HFFc6 (cell line): Measurements from ENCODE around the gene DLAT. TPM values are rescaled to one million over a fixed set of nuclear protein-coding genes. Genes with fewer than 3 reads are reported as not detected.

Experiments
- DNase-seq: peaks from one replicate; pipeline ENCODE4 v3.0.0-alpha.2; 2018
- H3K27ac Mint-ChIP-seq: 2 replicates; pipeline ENCODE4 v1.8.0; 2020; ENCODE audit warnings: mild to moderate bottlenecking, mixed read lengths
- H3K27me3 Mint-ChIP-seq: 2 replicates; pipeline ENCODE4 v1.8.0; 2021; ENCODE audit warnings: mild to moderate bottlenecking, moderate library complexity, mixed read lengths; ENCODE audit not compliant: insufficient read depth
- H3K36me3 Mint-ChIP-seq: 2 replicates; pipeline ENCODE4 v1.8.0; 2021; ENCODE audit warnings: low read depth, mixed read lengths
- H3K4me1 Mint-ChIP-seq: 2 replicates; pipeline ENCODE4 v1.8.0; 2020; ENCODE audit warnings: low read depth, mixed read lengths
- H3K4me3 Mint-ChIP-seq: 2 replicates; pipeline ENCODE4 v1.8.0; 2020; ENCODE audit warnings: mild to moderate bottlenecking, moderate library complexity, mixed read lengths
- H3K9me3 Mint-ChIP-seq: 2 replicates; pipeline ENCODE4 v1.8.0; 2020; ENCODE audit warnings: mild to moderate bottlenecking, mixed read lengths
- CTCF ChIP-seq: fragments of 200-600 bp; sonication (generic); IDR thresholded peaks from 2 replicates; pipeline ENCODE4 v1.5.0; 2021; ENCODE audit warnings: antibody characterized with exemption, mild to moderate bottlenecking
- total RNA-seq, 6 experiments: library from RNA; stranded (reverse); fragmentation: NEBNext Ultra II Directional; extraction: Animal tissue kit (Norgen Biotek cat#: 25700); gene quantifications; 2 replicates in 1 of 6; 3 replicates in 5 of 6; pipeline ENCODE4 v1.2.3, GENCODE V29; 2021

The DLAT gene
- total RNA-seq, 6 experiments from 2014 or later = 35.9 to 44.2 (median 42.1) TPM

- DNase-seq = no peak
- peaks cover 4% of the 10 kb centered on the region for H3K36me3 Mint-ChIP-seq
- H3K9me3 Mint-ChIP-seq = no peaks in the 10 kb centered on the region
Measured at GRCh38 chr11:111983187-111983986, 41.8 kb upstream of the DLAT start.

GRCh38 chr11:111986589-111986988, 38.6 kb upstream of the DLAT start:
- Mint-ChIP-seq H3K27me3 (no peaks in the 10 kb centered on the region), H3K27ac (no peak overlapping the region), H3K36me3 (peaks cover 10% of the 10 kb centered on the region), H3K9me3 (no peaks in the 10 kb centered on the region), H3K4me1 (peaks cover 9% of the 10 kb centered on the region), H3K4me3 (no peak overlapping the region)
- DNase-seq = no peak
- TF ChIP-seq CTCF = no peak

More at GRCh38 chr11:111983187-111983986, 41.8 kb upstream of the DLAT start:
- TF ChIP-seq CTCF = no peak
- Mint-ChIP-seq H3K27ac (no peak overlapping the region), H3K4me1 (peaks cover 8% of the 10 kb centered on the region), H3K4me3 (no peak overlapping the region), H3K27me3 (no peaks in the 10 kb centered on the region)

- no peaks in the 10 kb centered on the region for H3K27me3 Mint-ChIP-seq
- peaks cover 8% of the 10 kb centered on the region; the same call in 1 of the 2 replicates for H3K36me3 Mint-ChIP-seq
- no peaks in the 10 kb centered on the region for H3K9me3 Mint-ChIP-seq
- H3K4me1 Mint-ChIP-seq = peaks cover 9% of the 10 kb centered on the region
- no peak overlapping the region for H3K4me3 Mint-ChIP-seq
- no peak for TF ChIP-seq CTCF
- no peak for DNase-seq
- H3K27ac Mint-ChIP-seq = no peak overlapping the region
Measured at GRCh38 chr11:111990381-111990780, 34.8 kb upstream of the DLAT start.

GRCh38 chr11:111992206-111992855, 32.9 kb upstream of the DLAT start:
- Mint-ChIP-seq H3K4me1 (peaks cover 9% of the 10 kb centered on the region), H3K27ac (no peak overlapping the region), H3K27me3 (no peaks in the 10 kb centered on the region), H3K9me3 (no peaks in the 10 kb centered on the region), H3K36me3 (peaks cover 8% of the 10 kb centered on the region; the same call in 1 of the 2 replicates), H3K4me3 (no peak overlapping the region)
- DNase-seq = no peak
- TF ChIP-seq CTCF = no peak

- no peak for DNase-seq
- H3K4me1 Mint-ChIP-seq = no peaks in the 10 kb centered on the region
- no peaks in the 10 kb centered on the region for H3K27me3 Mint-ChIP-seq
- no peak overlapping the region for H3K4me3 Mint-ChIP-seq
- H3K36me3 Mint-ChIP-seq = peaks cover 6% of the 10 kb centered on the region; the same call in 1 of the 2 replicates
- TF ChIP-seq CTCF = no peak
- H3K9me3 Mint-ChIP-seq = no peaks in the 10 kb centered on the region
- H3K27ac Mint-ChIP-seq = no peak overlapping the region
Measured at GRCh38 chr11:111996129-111996528, 29.1 kb upstream of the DLAT start.
